Measurements from ENCODE around the gene NENF. TPM values are rescaled to one million over a fixed set of nuclear protein-coding genes. Genes with fewer than 3 reads are reported as not detected.

The NENF gene
- total RNA-seq, 1 experiment from 2014 or later, result 65.7 TPM

DNA sequence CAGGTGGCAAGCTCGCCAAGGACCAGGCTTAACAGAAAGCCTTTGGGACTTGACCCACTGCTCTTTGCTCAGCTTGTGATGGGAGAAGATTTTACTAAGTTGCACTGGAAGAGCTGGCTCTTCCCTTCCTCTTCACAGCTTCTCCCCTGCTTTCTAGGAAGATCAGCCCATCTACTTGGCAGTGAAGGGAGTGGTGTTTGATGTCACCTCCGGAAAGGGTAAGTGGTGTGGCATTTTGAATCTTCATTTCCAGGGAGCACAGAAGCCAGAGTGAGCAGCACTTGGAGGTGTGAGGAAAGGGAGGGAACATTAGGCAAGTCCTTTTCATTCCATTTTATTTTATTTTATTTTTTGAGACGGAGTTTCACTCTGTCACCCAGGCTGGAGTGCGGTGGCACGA, 9.7 kb downstream of the NENF start:
- Histone ChIP-seq H3K36me3 (no peaks in the 10 kb centered on the region; the same call in 1 of the 2 replicates), H3K27ac (no peak overlapping the region), H3K9me3 (replicated peaks) (no peaks in the 10 kb centered on the region), H3K4me1 (no peaks in the 10 kb centered on the region), H3K27me3 (no peaks in the 10 kb centered on the region), H3K4me3 (no peak overlapping the region)
- no peak for DNase-seq

DNA sequence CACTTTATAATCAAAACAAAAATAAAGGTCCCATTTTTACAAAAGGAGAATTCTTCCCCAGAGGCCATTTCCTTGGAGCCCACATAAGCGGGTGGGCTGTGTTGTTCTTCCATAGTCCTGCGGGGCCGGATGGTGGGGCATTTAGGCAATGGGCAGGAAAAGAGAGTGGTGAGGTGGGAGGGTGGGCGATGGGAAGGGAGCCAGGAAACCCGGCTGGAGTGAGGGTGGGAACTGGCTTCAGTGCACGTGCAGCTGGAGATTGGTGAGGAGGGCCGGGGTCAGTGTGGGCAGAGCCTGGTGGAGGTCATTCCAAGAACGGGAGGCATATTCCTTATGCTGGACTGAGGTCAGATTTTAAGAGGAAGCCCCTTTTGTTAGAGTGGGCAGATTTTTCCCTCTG, 13.6 kb downstream of the NENF start:
- no peaks in the 10 kb centered on the region for H3K9me3 ChIP-seq (replicated peaks)
- no peak overlapping the region for H3K27ac ChIP-seq
- H3K4me3 ChIP-seq, result no peak overlapping the region
- no peak for DNase-seq
- H3K4me1 ChIP-seq, result peaks cover 14% of the 10 kb centered on the region
- H3K36me3 ChIP-seq, result no peaks in the 10 kb centered on the region; the same call in 1 of the 2 replicates
- H3K27me3 ChIP-seq, result no peaks in the 10 kb centered on the region

DNA sequence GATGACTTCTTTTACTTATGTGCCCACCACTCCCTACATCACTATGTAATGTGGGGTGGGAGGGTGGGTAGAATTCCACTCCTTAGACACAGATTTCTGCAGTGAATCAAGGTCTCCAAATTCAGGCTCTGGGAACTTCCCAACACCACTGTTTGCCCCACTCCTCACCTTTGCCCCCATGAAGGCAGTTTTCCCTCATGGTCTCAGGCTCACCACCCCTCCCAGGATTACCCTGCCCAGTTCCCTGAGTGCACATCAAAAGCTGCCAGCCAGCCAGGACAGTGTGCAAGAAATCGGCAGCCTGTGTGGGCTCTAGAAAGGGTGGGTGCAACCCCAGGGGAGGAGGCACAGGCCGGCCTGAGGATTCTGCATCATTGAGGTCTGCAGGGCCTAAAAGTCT, 14.8 kb downstream of the NENF start:
- Histone ChIP-seq H3K27ac (no peak overlapping the region), H3K4me1 (peaks cover 23% of the 10 kb centered on the region), H3K4me3 (no peak overlapping the region), H3K36me3 (no peaks in the 10 kb centered on the region; the same call in 1 of the 2 replicates), H3K27me3 (no peaks in the 10 kb centered on the region), H3K9me3 (replicated peaks) (no peaks in the 10 kb centered on the region)
- no peak for DNase-seq

DNA sequence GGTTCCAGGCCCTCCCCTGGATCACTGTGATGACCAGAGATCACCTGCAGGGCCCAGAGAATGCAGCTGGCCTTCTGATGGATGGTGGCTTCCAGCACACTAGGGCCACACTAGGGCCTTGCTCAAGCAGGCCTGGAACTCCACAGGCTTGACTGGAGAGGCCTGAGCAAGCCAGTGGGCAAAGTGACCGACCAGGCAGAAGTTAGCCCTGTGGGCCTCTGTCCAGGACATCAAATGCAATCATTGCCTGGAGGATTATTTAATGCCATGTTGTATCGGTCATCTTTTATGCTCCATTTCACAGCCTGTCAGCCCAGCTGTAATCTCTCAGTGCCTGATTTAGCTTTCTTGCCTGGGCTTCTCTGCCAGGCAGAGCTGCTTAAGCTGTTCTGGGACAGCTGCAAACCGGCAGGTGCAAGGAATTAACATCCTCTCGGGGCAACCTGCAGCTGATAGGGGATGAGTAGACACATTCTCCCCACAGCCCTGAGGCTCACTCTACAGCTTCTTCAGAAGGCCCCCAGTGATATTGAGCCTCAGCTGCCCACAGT, 17.7 kb downstream of the NENF start:
- DNase-seq, result peak; percentile 94 to 98
- H3K9me3 ChIP-seq (replicated peaks), result no peaks in the 10 kb centered on the region
- no peaks in the 10 kb centered on the region for H3K36me3 ChIP-seq
- no peak overlapping the region for H3K4me3 ChIP-seq
- no peaks in the 10 kb centered on the region for H3K27me3 ChIP-seq
- H3K4me1 ChIP-seq, result peaks cover 23% of the 10 kb centered on the region
- peak overlapping the region; percentile 55 for H3K27ac ChIP-seq

DNA sequence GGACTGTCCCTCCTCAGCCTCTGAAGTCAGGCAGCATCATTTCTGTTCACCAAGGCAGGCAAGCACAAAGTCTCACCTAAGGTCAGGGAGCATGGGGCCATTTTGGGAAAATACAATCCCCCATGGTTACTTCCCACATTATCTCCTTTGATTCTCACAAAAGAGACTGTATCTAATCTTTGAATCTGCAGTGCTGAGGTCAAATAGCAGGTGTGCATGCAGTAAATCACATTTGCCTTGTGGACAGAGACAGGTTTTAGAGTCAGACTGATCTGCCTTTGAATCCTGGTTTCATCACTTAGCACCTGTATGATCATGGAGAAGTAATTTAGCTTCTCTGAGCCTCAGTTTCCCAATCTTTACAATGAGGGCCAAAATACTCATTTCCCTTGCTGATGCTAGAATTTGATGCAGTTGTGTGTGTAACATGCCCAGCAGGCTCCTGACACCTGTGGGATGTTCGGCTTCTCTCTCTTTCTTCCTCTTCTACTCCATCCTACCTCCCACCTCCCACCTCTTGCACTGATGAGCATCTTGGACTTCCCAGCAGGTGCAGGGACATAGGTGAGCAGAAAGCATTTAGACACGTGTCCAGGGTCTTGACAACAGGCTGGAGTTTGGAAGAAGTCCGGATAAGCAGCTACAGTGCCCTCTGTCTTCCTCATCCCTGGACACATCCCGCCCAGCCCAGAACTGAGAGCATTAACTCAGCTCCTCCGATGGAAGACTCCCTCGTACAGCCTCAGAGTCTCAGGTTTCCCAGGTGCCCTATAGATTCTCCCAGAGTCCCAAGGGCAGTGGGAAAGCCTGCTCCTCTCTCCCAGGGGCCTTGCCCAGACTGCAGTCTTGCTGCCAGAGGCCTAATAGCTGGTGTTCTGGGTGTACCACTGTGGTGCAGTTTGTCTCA, 18.9 kb downstream of the NENF start:
- DNase-seq, result peak in 1 of 2 experiments; percentile 75
- H3K4me1 ChIP-seq, result peaks cover 28% of the 10 kb centered on the region

DNA sequence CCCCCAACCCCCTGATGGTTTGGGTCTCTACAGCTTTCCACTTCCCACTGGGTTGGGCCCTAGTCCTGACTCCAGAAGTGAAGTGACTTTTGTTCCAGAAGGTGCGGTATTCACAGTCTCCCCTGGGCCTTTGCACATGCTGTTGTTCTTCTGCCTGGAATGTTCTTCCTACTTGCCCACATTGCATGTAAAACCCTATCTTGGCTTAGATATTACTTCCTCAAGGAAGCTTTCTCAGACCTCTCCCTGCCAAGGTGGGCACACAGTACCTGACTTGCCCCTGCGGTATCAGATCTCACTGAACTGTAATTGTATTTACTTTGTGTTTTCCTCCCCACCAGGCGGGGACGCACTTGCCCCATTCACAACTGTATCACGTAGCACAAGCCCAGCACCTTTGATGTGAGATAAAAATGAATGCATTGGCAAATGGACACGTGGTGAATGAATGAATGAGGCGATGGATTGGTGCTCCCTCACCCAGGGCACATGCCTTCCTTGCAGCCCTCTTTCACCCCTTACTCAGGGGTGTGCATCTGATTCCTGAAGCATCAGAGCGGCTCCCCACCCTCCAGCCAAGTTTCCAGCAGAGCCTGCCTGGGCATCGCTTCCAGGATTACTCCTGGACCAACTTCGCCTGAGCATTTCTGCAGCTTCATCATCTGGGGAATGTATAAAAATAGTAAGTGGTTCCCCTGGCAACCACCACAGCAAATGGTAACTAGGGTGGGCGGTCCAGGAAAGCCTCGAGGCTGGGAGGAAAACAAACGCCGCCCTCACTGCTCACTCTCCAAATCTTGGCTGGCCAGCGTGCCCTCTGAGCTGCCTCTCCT, 19.8 kb downstream of the NENF start:
- no peak for DNase-seq
- H3K27me3 ChIP-seq, result no peaks in the 10 kb centered on the region
- peaks cover 28% of the 10 kb centered on the region for H3K4me1 ChIP-seq
- H3K9me3 ChIP-seq (replicated peaks), result no peaks in the 10 kb centered on the region
- no peak overlapping the region for H3K4me3 ChIP-seq
- no peak overlapping the region for H3K27ac ChIP-seq
- no peaks in the 10 kb centered on the region for H3K36me3 ChIP-seq

More for the DNA sequence above, 18.9 kb downstream of the NENF start:
- Histone ChIP-seq H3K27me3 (no peaks in the 10 kb centered on the region), H3K9me3 (replicated peaks) (no peaks in the 10 kb centered on the region), H3K36me3 (no peaks in the 10 kb centered on the region), H3K4me3 (no peak overlapping the region), H3K27ac (peak overlapping the region; percentile 55)

DNA sequence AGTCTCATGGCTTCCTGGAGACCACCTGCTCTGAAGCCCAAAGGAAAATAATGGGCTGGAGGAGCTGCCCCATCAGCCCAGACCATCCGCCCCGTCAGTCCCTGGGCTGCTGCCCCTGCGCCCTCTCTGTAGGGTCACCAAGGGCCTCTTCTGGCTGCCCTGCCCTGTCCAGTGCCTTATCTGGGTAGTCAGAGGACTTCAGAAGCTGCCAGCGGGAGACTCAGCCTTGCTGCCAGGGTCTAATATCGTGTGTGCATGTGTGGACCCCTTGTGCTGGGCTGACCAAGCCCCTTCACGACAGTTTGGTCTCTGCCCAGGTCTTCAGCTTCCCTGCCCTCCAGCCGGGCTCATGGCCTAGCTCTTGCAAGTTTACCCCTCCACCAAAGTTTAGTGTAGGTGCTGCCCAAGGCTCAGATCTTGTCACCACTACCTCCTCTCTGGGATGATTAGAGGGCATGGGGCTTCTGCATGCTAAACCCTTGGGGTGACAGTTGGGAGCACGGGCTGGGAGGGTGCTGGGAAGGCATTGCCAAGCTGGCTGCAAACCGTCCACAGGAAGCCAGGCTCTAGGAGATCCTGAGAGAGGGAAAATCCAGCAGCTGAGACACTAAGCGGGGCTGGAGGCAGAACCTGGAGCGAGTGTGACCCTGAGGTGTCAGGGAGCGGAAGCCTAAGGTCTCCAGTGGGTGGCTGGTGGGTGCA, 20.6 kb downstream of the NENF start:
- no peaks in the 10 kb centered on the region for H3K27me3 ChIP-seq
- H3K9me3 ChIP-seq (replicated peaks), result no peaks in the 10 kb centered on the region
- DNase-seq, result no peak
- H3K4me1 ChIP-seq, result peaks cover 28% of the 10 kb centered on the region
- H3K27ac ChIP-seq, result no peak overlapping the region
- H3K4me3 ChIP-seq, result no peak overlapping the region
- no peaks in the 10 kb centered on the region for H3K36me3 ChIP-seq

DNA sequence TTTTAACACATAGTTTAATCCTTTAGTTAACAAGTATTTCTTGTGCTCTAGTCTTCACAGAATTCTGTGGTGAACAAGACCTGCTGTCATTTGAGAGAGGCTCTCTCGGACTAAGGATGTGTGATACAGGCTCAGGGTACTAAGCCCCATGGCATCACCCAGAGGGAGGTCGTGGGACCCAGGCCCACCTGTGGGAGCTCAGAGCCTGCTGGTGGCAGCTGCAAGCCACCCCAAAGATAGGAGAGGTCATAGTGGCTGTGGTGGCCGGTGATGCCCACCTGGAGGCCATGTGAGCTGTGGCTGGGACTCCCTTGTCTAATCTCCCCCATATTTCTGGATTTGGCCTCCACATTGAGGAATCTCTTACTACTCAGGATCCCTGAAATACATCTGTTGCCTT, 22.0 kb downstream of the NENF start:
- DNase-seq, result no peak
- no peak overlapping the region for H3K4me3 ChIP-seq
- H3K27me3 ChIP-seq, result no peaks in the 10 kb centered on the region
- H3K27ac ChIP-seq, result no peak overlapping the region
- no peaks in the 10 kb centered on the region for H3K9me3 ChIP-seq (replicated peaks)
- peaks cover 27% of the 10 kb centered on the region for H3K4me1 ChIP-seq
- no peaks in the 10 kb centered on the region for H3K36me3 ChIP-seq

DNA sequence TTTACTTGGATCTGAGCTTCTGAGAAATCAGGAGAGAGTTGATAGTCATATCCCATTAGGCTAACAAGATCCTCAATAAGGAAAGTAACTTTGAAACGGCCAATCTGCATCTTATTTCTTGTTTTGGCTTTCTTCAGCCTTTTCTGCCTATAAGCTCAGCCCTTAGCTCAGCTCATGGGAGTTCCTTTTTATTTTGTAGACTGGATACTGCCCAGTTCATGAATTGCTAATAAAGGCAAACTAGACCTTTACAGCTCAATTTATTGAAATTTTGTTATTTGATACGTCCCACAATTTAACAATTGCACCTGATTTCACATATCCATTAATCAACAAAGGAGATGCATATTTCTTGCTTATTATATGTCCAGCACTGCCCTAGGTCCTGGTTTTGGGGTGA, 22.7 kb downstream of the NENF start:
- DNase-seq, result no peak
- Histone ChIP-seq H3K27ac (no peak overlapping the region), H3K4me1 (peaks cover 21% of the 10 kb centered on the region), H3K27me3 (no peaks in the 10 kb centered on the region), H3K9me3 (replicated peaks) (no peaks in the 10 kb centered on the region), H3K4me3 (no peak overlapping the region), H3K36me3 (no peaks in the 10 kb centered on the region)

DNA sequence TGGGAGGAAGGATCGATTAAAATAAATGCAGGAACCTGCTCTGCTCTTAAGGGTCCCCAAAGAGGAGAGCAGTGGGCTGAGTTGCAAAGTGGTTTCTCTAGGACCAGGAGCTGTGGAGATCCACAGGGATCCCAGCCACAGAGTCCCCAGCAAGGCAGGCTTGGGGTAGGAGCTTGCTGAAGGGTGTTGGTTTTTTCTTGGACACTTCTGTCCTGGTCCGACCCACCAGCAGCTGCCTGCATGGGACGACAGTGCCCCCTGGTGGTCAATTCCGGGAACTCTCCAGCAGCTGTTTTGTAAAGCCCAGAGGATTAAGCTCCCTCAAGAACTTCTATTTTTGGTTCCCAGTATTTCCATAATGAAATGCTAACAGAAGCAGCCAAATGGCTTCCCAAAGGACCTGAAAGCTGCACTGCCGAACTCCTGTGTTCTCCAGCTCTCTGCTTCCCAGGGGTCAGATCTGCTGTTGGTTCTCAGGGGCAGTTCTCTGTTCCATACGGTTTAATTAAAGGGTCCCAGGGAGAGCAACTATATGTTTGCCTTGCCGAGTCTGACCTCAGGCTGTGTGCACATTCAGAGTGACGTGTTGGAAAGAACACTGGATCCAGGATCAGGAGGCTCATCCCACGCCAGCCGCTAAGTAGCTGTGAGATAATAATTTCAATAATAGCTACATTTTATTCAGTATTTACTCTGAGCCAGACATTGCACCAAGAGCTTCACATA, 23.2 kb downstream of the NENF start:
- no peaks in the 10 kb centered on the region for H3K27me3 ChIP-seq
- H3K4me3 ChIP-seq, result peak overlapping the region; percentile 38
- no peak overlapping the region for H3K27ac ChIP-seq
- peak; percentile 87 to 96 for DNase-seq
- no peaks in the 10 kb centered on the region for H3K9me3 ChIP-seq (replicated peaks)
- H3K4me1 ChIP-seq, result peaks cover 18% of the 10 kb centered on the region
- H3K36me3 ChIP-seq, result no peaks in the 10 kb centered on the region

DNA sequence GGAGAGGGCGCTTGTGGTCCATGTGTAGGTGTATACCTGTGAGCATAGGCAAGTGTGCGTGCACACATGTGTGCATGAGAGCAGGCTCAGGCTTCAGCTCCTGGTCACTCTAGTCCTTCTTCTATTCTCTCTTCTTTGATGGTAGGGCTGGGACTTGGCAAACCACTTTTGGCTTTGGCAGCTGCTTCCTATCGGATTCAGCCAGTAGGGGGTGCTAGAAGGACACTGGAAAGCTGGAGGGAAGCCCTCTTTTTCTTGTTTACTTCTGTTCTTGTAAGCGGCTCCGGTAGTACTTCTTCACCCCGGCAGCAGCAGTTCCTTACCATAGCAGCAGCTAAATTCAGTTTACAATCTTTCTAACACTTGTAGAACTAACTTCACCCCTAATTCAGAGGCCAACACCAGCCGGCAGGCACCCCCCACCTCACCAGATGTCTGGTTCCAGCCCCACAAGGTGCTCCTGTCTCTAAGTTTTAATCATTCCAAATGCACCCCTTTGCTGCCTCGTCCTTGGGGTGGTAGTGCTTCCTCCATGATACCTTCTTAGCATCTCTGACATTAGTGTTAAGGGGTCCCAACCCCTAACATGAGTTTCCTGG, 25.1 kb downstream of the NENF start:
- Histone ChIP-seq H3K9me3 (replicated peaks) (no peaks in the 10 kb centered on the region), H3K36me3 (no peaks in the 10 kb centered on the region), H3K27ac (no peak overlapping the region), H3K4me1 (peaks cover 6% of the 10 kb centered on the region), H3K27me3 (no peaks in the 10 kb centered on the region), H3K4me3 (no peak overlapping the region)
- peak; percentile 86 to 94 for DNase-seq

DNA sequence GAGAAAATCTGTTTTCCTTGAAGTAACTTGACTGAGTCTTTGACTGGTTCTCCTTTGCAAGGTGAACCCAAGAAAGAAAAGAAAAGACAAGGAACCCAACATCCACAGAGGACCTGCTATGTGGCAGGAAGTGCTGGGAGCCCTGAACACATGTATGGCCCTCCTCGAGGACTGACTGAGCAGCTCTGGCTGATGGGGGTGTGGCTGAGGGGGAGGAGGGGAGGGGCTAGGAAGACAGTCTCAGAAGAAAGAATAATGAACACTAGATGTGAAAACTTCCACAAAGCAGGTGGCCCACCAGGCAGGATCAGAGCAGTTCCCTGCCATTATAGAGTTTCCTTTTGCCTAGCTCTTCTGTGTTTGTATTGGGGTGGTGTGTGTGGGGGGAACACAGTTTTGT, 26.1 kb downstream of the NENF start:
- Histone ChIP-seq H3K4me1 (peaks cover 8% of the 10 kb centered on the region), H3K9me3 (replicated peaks) (no peaks in the 10 kb centered on the region), H3K27me3 (no peaks in the 10 kb centered on the region), H3K27ac (no peak overlapping the region), H3K36me3 (no peaks in the 10 kb centered on the region), H3K4me3 (no peak overlapping the region)
- DNase-seq, result peak in 1 of 2 experiments; percentile 49

DNA sequence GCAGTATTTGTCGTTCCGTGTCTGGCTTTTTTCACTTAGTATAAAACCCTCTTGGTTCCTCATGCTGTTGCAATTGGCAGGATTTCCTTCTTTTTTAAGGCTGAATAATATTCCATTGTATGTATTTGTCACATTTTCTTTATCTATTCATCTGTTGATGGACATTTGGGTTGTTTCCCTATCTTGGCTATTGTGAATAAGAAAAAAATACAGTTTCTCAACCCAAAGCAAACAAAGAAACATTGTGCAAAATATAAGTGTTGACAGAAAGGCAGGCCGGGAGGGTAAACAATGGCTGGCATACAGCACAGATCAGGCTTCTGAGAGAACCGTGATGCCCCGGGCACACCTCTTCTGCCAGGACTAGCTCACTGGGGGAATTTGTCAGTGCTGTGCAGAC, 26.9 kb downstream of the NENF start:
- Histone ChIP-seq H3K4me1 (peaks cover 10% of the 10 kb centered on the region), H3K27ac (no peak overlapping the region), H3K36me3 (no peaks in the 10 kb centered on the region), H3K27me3 (no peaks in the 10 kb centered on the region), H3K9me3 (replicated peaks) (no peaks in the 10 kb centered on the region), H3K4me3 (no peak overlapping the region)
- DNase-seq, result no peak

DNA sequence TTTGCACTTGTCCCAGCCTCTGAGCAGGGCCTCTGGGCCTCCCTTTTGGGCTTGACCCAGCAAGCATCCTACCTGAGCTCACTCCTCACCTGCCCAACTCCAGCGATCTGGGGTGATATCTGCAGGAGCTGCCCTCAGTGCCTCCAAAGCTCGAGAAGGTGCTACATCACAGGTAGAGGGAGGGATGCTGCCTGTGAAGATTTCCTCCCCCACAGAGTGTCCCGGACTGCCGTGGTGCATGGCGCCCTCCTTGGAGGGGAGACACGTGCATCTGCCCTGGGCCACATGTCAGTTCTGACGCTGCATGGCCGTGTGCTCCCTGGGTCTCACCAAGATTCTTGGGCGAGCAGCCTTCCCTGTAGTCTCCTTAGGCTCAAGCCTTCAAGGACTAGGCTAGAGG, 27.7 kb downstream of the NENF start:
- Histone ChIP-seq H3K36me3 (no peaks in the 10 kb centered on the region), H3K4me3 (no peak overlapping the region), H3K9me3 (replicated peaks) (no peaks in the 10 kb centered on the region), H3K4me1 (peaks cover 10% of the 10 kb centered on the region), H3K27ac (no peak overlapping the region), H3K27me3 (no peaks in the 10 kb centered on the region)
- DNase-seq, result no peak
